ENCODE data around the gene SNX8.
A peak's percentile ranks its signal among the peaks of the same experiment; 100 is the strongest.
"Not testable (repeated sequence)": the region's sequence is repeated elsewhere in the genome, so short reads cannot be mapped to it uniquely, and the experiment has no call there.

The SNX8 gene, protein sequence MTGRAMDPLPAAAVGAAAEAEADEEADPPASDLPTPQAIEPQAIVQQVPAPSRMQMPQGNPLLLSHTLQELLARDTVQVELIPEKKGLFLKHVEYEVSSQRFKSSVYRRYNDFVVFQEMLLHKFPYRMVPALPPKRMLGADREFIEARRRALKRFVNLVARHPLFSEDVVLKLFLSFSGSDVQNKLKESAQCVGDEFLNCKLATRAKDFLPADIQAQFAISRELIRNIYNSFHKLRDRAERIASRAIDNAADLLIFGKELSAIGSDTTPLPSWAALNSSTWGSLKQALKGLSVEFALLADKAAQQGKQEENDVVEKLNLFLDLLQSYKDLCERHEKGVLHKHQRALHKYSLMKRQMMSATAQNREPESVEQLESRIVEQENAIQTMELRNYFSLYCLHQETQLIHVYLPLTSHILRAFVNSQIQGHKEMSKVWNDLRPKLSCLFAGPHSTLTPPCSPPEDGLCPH

DNA sequence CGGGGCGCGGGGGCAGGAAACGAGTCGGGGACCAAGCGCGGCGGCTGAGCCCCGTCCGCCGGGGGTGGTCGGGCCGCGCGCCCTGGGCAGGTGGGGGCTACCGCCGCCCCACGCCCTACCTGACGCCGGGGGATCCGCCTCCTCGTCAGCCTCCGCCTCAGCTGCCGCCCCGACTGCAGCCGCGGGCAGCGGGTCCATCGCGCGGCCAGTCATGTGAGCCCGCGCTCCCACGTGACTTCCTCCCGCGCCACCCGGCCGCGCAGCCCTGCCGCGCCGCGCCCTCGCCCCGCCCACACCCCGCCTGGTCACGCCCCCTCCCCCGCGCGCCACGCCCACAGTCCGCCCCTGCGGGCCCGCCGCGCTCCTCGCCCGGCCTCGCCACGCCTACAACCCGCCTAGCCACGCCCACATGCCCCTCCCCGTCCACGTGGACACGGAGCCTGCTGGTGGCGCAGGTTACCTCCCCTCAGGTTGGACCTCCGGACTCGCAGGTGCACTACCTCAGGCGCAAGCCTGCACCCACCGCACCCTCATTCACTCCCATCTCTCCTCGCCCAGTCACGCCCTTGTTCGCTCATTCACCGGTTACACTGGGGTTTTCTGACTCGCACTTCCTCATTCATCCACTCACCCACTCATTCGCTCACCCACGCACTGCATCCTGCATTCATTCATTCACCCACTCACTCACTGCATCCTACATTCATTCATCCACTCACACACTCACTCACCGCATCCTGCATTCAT lies at the start of gene SNX8:
Gene SNX8, minus strand, starts transcription at position 233 of the 747 bp plus-strand sequence. Its CDS starts 20 bp downstream, at position 213.
- DNase-seq = peak; percentile 93

DNA sequence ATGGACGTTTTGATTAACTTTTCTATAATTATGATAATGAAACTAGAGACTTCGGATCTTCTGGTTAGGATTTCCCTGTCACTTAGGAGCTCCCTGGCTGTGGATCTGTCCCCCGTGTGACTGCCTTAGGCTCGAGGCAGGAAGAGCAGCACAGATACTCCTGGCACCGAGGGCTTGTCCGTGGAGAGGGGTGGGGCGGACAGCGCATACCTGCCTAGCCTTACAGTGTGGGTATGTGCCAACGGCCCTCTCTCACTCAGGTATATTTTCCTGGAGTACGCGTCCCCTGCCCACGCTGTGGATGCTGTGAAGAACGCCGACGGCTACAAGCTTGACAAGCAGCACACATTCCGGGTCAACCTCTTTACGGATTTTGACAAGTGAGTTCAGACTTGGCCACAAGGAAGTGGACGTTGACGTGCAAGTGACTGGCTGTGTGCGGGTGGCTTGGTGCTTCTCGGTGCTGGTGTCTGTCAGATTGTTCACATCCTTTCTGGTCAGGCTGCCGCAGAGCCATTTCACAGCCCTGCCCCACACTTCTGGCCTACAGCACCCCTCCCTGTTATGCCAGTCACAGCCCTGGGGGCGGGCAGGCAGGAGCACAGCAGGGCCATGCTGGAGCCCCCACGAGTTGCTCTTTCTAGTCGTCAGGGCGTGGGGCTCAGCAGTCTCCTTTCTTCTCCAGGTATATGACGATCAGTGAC lies 48.3 kb upstream of the SNX8 start:
- no peak for DNase-seq

DNA sequence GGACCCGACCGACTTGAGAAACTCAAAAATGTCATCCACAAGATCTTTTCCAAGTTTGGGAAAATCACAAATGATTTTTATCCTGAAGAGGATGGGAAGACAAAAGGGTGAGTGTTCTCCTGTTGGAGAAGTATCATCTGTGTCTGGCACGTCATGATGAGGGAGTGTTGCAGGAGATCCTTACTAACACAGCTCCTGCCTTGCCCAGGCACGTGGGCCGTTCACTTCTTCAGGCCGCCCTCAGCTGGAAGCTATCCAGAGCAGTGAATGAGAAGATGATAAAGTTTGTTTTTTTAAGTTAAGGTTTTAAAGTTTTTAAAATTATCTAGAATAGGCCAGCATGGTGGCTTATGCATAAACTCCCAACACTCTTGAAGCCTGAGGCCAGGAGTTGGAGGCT lies 46.6 kb upstream of the SNX8 start:
- DNase-seq = no peak

DNA sequence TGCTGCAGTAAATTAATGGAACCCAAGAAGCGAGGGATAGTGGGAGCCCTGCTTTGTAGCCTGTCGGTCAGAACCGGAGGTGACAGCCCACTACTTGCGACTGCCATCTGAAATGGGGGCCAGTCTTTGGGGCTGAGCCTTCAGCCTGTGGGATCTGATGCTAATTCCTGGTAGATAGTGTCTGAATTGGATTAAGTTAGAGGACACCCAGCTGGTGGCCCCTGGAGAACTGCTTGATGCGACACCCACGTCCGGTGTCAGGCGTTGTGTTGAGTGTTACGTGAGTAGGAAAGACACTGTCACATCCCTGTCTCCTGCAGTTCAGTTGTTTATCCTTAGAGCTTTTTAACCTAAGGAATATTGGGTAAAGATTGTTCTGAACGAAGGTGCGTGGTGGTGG lies 45.4 kb upstream of the SNX8 start:
- no peak for DNase-seq

DNA sequence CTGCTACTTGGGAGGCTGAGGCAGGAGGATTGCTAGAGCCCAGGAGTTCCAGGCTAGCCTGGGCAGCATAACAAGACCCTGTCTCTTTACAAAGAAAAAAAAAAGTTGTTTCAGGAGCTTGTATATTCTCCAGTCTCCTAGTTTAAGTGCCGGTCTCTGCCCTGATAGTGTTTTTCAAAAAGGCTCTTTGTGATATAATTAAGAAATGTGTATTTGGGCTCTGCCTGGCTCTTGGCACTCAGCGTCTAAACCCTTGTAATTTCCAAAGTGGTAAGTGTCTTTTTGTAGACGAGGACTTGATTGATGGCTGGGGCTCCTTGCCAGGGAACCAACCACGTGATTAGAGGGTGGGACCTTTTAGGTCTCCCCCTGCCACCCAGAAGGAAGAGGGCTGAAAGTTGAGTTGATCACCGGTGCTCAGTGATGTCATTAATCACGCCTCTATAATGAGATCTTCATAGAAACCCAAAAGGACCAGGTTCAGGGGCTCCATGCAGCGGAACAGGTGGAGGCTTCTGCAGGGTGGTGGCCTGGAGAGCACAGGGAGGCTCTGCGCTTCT lies 44.8 kb upstream of the SNX8 start:
- DNase-seq = no peak

DNA sequence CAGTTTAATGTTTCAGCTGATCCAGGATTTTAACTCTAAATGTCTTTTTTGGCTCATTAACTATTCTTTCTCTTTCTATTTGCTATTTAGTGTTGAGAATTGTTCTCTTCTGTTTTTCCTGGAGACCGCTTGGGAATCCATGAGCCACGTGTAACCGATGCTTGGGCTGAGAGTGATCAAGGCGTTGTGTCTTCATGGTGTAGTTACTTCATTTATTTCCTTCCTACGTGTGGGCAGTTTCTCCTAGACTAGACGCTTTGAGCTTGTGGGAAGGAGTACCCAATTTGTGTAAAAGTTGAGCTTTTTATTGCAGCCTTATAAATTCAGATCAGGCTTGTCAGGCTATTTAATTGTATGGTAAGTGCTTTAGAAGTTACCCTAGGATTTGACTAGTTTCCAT lies 43.3 kb upstream of the SNX8 start:
- no peak for DNase-seq

DNA sequence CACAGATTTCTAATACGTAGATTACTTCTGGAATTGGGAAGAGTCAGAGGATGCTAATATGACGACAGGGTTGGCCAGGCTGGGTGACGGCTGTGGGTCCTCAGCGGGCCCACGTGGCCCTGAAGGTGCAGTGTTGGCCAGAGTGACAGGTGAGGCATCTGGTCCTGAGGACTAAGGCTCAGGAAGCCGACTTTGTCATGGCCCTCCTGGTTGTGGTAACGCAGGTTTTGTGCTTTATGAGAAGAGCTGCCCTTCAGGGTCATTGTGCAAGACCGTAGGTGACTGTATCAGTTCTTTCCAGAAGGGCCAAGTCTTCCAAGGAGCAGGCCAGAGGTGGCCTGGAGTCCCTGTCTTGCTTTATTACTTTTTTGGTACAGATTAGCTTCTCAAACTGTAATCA lies 42.9 kb upstream of the SNX8 start:
- no peak for DNase-seq

DNA sequence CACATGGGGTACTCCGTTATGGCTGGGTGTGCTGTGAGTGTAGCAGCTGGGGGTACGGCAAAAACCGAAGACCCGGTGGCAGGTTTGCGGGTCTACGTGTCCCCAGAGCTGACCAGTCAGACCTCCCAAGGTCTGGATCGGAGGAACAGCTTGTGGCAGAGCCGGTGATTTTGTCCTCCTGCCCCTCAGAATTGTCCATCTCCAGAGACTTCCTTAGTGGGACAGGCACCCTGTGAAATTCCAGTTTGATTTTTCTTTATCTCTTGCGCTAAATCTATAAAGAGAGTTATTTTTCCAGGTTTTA lies 41.4 kb upstream of the SNX8 start:
- DNase-seq = no peak

DNA sequence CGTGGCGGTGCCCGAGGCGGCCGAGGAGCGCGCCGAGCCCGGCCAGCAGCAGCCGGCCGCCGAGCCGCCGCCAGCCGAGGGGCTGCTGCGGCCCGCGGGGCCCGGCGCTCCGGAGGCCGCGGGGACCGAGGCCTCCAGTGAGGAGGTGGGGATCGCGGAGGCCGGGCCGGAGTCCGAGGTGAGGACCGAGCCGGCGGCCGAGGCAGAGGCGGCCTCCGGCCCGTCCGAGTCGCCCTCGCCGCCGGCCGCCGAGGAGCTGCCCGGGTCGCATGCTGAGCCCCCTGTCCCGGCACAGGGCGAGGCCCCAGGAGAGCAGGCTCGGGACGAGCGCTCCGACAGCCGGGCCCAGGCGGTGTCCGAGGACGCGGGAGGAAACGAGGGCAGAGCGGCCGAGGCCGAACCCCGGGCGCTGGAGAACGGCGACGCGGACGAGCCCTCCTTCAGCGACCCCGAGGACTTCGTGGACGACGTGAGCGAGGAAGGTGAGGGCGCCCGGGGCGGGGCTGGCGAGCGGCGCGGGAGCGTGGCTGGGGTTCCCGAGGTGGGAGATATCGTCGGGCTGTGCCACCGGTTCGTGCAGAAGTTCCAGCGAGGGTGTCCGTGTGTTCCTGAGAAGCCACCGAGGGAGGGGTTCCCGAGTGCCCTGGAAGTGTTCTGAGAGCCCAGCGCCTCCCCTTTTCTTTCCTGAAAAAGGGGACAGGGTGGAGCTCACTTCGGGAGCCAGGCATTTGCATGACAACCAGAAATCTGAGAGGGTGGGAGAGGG lies 40.9 kb upstream of the SNX8 start:
- peak; percentile 23 for DNase-seq

DNA sequence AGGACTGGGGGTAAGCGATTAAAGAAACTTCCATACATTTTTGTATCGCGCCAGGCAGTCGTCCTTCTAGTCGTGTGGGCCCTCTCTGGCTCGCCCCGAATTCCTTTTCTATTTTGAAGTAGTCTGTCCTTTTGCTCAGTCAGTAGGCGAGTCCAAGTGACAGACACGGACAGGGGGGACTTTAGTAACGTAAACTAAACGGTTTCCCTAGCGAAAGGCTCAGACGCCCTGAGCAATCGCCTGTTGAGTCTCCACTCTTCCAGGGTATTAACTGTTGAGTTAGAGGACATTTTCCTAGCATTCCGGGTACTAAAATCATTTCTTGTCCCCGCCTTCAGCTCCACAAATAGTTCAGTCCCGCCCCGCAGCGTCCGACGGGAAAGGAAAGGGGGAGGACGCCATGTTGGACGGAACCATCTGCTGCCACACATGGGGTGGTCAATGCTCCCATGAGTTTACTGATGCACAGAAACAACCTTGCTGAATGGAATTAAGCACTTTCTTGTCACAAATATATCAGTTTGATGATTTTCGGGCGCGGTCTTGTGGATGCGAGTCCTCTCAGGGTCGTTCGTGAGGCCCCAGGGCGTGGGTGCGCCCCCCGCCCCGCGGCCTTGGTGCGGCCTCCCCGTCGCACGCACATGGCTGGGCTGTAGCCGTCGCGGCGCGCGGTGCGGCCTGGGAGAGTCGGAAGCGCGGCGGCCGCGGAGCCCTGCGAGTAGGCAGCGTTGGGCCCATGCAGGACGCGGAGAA lies 40.1 kb upstream of the SNX8 start, which contains the start of gene EIF3B:
Gene EIF3B, plus strand, starts transcription at position 642 of the 753 bp plus-strand sequence. Its CDS starts 95 bp downstream, at position 737.
- DNase-seq = peak; percentile 93

DNA sequence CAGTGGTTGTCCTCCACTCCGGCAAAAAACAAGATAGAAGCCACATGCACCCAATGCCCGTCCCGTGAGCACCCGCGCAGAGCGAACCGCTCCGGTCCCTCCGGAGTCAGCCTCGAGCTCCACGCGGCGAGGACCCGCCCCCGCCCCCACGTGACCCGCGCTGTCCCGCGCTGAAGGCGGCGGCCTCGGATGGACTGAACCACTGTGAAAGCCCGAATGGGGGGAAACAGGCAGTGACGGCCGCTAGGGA lies 39.6 kb upstream of the SNX8 start:
- DNase-seq = peak; percentile 93

DNA sequence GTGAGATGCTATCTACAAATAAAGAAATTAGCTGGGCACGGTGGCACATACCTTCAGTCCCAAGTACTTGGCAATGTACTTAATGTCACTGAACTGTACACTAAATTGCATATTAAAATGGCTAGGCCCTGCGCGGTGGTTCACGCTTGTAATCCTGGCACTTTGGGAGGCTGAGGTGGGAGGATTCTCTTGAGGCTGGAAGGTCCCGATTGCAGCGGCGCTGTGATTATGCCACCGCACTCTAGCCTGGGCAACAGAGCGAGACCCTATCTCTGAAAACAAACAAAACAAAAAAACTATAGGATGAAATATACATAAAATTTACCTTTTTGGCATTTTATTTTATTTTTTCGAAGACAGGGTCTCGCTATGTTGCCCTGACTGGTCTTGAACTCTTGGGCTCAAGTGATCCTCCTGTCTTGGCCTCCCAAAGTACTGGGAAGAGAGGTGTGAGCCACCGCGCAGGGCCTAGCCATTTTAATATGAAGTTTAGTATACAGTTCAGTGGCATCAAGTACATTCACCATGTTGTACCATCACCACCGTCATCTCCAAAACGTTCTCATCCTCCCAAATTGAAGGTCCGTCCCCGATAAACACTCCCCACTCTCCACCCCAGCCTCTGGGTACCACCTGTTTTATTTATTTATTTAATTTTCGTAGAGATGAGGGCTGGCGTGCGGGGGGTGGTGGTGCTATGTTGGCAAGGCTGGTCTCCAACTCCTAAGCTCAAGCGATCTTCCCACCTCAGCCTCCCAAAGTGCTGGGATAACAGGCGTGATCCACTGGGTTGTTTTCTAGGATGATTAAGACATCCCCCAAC lies 39.1 kb upstream of the SNX8 start:
- DNase-seq = no peak

DNA sequence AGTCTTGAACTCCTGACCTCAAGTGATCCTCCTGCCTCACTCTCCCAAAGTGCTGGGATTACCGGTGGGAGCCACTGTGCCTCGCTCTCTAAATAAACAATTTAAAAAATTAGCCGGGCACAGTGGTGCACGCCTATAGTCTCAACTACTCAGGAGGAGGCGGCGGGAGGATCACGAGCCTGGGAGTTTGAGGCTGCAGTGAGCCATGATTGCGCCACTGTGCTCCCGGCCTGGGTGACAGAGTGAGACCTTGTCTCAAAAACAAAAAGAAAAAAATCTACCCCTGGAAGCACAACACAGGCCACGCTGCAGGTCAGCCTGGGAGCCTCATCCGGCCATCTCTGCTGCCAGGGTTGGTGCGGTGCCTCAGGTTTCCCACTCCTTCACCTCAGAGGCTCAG lies 36.6 kb upstream of the SNX8 start:
- DNase-seq = no peak

DNA sequence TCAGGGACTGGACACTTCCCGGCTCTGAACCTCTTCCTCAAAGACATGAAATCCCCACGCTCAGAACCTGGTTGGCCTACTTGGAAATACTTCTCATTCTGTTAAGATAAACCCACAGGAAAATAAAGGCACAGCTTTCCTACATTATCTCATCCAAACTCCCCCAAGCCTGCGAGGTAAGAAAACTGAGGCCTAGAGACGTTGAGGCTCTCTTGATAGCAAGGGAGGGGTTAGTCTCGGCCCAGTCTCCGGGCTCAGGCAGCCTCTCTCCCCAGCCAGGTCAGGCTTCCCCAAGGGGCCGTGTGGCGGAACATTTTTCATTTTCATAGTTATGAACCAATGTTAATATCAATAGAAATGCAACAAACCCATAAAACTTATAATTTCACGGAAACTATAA lies 35.8 kb upstream of the SNX8 start:
- DNase-seq = no peak

DNA sequence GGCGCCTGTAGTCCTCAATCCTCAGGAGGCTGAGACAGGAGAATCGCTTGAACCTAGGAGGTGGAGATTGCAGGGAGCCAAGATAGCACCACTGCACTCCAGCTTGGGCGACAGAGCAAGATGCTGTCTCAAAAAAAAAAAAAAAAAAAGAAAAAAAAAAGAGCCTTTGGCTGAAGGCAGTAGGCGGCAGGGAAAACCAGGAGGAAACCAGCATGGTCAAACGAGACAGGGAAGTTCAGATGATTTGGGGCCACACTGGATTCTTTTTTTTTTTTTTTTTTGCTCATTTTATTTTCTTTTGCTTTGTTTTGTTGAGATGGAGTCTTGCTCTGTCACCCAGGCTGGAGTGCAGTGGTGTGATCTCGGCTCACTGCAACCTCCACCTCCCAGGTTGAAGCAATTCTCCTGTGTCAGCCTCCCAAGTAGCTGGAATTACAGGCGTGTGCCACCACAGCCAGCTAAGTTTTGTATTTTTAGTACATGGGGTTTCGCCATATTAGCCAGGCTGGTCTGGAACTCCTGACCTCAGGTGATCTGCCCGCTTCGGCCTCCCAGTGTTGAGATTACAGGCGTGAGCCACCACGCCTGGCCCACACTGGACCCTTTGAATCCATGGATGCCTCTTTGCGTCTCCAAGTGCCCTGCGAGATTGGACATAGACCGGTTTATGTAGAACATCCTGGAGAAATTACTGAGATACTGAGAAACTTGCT lies 33.3 kb upstream of the SNX8 start:
- DNase-seq = not testable (repeated sequence)

DNA sequence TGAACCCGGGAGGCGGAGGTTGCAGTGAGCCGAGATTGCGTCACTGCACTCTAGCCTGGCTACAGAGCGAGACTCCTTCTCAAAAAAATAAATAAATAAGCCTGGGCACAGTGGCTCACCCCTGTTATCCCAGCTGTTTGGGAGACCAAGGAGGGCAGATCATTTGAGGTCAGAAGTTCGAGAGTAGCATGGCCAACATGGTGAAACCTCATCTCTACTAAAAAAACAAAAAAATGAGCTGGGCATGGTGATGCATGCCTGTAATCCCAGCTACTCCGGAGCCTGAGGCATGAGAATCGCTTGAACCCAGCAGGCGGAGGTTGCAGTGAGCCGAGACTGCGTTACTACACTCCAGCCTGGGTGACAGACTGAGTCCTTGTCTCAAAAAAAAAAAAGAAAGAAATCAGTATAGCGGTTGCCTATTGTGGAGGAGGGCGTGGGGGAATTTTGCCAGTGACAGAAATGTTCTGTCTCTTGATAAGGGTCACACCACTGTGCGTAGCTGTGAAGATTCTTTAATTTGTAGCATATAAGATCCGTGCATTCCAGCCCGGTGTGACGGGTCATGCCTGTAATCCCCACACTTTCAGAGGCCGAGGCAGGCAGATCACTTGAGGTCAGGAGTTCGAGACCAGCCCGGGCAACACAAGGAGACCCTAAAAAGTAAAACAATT lies 22.5 kb upstream of the SNX8 start:
- DNase-seq = no peak

DNA sequence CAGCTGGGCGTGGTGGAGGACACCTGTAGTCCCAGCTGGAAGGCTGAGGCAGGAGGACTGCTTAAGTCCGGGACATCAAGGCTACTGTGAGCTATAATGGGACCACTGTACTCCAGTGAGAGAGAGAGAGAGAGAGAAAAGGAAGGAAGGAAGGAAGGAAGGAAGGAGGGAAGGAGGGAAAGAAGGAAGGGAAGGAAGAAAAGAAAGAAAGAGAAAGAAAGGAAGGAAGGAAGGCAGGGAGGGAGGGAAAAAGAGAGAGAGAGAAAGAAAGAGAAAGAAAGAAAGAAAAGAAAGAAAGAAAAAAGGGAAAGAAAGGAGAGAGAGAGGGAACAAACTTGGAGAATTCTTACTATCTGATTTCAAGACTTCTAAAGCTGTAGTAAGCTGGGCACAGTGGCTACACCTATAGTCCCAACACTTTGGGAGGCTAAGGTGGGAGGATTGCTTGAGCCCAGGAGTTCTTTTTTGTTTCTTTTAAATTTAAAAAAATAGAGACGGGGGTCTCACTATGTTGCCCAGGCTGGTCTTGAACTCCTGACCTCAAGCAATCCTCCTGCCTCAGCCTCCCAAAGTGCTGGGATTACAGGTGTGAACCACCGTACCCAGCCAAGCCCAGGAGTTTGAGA lies 18.5 kb upstream of the SNX8 start:
- not testable (repeated sequence) for DNase-seq

DNA sequence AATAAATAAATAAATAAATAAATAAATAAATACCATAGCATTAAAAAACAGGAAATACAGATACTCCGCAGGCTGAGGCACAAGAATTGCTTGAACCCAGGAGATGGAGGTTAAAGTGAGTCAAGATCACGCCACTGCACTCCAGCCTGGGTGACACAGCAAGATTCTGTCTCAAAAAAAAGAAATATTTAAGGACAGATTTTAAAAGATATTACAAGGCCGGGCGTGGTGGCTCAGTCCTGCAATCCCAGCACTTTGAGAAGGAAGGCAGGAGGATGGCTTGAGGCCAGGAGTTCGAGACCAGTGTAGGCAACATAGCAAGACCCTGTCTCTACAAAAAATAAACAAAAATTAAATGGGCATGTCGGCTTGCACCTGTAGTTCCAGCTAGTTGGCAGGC lies 17.5 kb upstream of the SNX8 start:
- no peak for DNase-seq

DNA sequence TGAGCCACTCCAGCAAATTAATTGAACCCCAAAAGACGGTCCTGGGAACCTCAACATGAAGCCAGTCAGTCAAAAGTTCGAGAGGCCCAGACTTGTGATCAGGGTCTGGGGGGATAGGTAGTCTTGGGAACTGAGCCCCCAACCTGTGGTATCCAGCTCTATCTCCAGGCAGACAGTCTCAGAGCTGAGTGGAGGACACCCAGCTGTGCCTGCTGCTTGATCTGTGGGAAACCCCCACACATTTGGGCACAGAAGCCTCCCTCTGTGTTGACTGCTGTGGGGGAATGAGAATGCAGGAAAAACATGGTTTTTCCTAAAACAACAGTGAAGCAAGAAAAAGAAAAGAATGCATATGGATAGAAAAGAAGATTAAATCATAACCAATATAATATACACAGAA lies 16.3 kb upstream of the SNX8 start:
- no peak for DNase-seq

Data from CD4-positive, alpha-beta T cell treated with Interleukin-6 for 4 hours (primary cell).